GM18508 (cell line): ENCODE data around the gene ITGBL1.

Experiments
- ATAC-seq: cut with Tn5 transposase; IDR thresholded peaks from one replicate; pipeline ENCODE4 v1.9.1; 2021; ENCODE audit warnings: moderate number of reproducible peaks; ENCODE audit not compliant: insufficient read depth, unreplicated experiment

Gene ITGBL1

GRCh38 chr13:101450749-101451130 lies 1.7 kb upstream of the ITGBL1 start:
- no peak for ATAC-seq

DNA sequence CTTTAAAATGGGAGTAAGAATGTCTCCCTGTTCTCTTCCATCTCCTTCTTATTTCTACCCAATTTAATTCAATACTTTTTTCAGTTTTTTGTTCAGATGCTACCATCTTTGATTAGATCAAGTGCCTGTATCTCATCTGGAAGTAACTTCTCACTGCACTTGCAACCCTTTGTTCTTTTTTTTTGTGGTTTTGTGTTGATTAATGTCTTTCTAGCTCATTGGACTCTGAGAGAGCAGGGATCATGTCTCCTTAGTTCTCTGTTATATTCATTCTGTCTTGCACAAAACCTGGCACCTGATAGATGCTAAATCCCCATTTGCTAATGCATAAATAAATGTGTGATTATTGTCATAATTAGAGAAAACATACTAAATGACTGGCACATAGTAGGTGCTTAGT lies 834 bp upstream of the ITGBL1 start:
- no peak for ATAC-seq

DNA sequence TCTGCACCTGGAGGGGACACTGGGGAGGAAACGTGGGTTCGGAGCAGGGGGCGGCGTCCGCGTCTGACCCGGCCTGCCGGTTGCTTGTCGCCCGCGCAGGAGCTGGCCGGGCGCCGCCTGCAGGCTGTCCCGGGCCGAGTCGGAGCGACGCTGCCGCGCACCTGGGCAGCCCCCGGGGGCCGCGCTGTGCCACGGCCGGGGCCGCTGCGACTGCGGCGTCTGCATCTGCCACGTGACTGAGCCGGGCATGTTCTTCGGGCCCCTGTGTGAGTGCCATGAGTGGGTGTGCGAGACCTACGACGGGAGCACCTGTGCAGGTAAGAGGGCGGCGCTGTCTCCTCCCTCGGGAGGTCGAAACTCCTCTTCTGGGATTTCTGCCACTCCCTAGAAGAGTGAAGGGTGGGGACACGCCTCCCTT lies 1.3 kb downstream of the ITGBL1 start:
- ATAC-seq = no peak

DNA sequence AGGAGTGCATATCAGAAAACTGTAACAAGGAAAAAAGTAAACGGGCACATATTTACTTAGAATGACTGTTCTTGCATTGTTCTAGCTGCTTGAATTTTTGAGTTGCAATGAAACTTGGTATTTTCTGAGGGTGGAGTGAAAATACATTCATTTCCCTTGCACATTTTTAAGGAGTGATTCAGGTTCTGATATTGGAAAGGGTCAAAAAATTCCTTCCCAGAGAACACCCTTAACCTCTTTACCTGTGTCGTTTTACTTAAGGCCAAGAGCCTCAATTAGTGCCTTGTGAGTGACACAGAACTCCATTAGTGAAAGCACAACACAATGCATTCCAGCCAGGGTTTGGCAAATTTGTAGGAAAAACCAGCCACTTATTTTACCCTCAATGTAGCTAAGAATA lies 2.3 kb downstream of the ITGBL1 start:
- no peak for ATAC-seq

DNA sequence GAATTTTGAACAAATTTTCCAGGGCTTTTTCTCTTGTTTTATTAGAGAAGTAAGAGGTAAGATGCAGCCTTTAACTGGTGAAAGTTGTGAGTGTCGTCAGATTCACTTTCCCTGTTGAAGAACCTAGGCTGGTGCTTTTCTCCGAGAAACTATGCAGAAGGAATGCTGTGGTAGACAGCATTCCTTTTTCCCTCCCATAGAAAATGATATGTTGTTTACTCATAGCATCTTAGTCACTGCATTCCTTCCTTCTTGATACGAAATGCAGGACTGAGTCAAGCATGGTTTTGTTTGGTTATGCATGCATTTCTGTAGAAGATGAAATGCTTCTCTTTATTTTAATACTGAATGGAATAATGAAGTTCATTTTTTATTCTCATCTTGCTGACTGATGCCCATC lies 3.4 kb downstream of the ITGBL1 start:
- ATAC-seq = no peak

DNA sequence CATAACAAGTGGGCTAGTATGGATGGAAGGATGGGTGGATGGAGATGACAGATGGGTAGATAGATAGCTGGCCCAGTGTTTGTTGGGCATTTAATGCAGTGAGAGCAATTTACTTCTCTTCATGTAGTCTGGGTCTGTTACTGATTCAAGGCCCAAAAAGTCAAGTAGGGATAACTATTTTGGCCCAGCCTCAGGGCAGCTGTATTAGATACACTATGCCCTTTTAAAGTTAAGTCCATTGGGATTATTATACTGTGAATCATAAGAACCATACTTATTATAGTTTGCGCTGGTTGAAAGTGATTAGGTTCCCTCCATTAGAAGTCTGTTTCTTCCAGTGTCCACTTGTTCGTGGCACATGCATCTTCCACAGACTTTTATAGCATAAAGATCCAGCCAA lies 4.7 kb downstream of the ITGBL1 start:
- ATAC-seq = no peak

DNA sequence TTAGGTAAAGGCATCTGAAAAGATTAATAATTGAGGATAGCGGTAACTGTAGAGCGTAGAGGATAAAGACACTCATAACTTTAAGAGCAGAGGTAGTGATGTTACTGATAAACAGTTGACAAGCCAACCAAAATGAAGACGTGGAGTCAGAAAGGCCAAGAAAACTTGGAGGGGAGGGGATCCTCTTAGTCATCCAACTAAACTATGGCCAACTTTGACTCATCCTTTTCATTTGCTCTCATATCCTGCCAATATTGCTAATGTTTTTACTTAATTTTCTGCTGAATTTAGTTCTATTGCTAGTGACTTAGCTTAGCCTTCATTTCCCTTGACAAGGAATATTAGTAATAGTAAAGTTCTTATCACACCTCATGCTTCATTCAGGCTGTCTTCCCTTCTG lies 13.4 kb downstream of the ITGBL1 start:
- no peak for ATAC-seq

DNA sequence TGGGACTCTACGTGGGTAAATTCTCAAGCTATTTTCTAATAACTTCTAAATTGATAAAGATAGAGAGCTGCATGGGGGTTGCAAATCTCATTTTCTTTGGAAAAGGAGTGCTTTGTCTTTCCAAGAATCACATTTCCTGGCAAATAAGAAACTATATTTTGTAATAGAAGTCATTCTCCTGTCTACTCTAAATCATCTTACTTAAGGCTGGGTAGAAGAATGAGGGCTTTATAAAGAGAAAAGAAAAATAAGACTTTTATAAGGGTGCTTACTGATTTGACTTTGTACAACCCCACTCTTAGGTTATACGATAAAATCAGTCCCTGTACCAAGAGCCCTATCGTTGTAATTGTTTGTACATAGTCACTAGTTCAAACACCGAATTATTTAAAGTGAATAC lies 14.9 kb downstream of the ITGBL1 start:
- ATAC-seq = no peak

DNA sequence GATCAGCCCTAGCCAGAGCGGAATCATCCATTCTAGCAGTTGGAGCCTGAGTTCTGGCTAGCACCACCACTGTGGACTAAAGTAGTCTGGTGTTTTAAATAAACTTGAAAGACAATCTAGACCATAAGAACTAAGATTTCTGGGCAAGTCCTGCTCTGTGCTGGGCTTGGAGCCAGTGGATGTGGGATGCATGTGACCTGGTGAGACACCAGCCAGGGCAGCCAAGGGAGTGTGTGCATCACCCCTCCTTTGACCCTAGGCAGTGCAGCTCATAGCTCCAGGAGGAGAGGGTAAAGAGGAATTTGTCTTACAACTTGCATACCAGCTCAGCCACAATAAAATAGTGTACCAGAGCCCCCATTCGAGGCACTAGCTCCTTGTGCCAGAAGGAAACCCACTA lies 21.0 kb downstream of the ITGBL1 start:
- ATAC-seq = no peak

DNA sequence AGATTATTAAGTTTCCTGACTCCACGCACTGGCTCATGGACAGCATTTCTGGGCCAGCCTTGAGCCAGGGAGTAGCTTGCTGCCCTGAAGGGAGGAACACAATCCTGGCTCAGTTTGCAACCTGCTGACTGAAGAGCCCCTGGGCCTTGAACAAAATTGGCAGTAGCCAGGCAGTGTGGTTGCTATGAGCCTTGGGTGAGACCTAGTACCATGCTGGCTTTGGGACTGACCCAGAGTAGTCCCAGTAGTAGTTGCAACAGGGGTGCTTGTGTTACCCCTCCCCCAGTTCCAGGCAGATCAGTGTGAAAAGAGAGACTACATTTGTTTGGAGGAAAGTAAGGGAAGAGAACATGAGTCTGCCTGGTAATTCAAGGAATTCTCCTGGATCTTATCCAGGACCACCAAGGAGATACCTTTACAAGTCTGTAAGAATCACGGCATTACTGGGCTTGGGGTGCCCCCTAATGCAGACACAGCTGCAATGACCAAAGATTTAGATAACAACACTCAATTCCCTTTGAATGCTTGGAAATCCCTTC lies 22.0 kb downstream of the ITGBL1 start:
- ATAC-seq = no peak

- no peak for ATAC-seq
These were observed 23.1 kb downstream of the ITGBL1 start for GRCh38 chr13:101475536-101475935.

- ATAC-seq = no peak
These were observed 28.9 kb downstream of the ITGBL1 start for GRCh38 chr13:101481421-101481820.

DNA sequence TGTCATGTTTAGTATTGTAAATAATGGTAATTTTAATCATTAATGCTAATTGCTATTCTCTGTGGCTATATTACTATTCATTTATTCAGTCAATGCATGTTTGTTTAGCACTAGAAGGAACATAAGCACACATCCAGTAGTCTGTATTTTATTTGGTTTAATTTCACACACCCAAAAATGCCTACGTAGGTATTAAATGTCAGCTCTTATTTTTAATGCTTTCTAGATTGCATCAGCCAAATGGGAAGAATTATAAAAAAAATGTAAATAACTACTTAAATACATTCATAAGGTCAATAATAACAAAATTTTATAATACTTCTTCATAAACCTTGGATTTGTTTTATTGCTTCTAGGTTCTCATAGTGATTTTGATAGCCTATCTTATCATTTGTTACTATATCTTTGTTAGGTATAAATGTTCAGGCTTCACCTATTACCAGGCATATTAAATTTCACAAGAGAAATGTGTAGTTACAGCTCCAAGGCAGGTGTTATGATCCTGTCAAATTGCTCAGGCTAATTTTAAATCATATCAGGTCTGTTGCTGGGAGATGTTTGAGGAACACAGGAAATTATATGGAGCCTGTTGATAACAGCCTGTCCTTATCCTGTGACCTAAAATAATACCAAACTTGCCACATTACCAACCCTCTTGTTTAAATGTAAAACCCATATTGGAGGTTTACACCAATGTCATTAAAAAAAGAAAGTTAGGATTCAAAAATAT lies 34.4 kb downstream of the ITGBL1 start:
- no peak for ATAC-seq

- no peak for ATAC-seq
These were observed 35.0 kb downstream of the ITGBL1 start for GRCh38 chr13:101487438-101487830.

GRCh38 chr13:101488734-101489133 lies 36.3 kb downstream of the ITGBL1 start:
- no peak for ATAC-seq

DNA sequence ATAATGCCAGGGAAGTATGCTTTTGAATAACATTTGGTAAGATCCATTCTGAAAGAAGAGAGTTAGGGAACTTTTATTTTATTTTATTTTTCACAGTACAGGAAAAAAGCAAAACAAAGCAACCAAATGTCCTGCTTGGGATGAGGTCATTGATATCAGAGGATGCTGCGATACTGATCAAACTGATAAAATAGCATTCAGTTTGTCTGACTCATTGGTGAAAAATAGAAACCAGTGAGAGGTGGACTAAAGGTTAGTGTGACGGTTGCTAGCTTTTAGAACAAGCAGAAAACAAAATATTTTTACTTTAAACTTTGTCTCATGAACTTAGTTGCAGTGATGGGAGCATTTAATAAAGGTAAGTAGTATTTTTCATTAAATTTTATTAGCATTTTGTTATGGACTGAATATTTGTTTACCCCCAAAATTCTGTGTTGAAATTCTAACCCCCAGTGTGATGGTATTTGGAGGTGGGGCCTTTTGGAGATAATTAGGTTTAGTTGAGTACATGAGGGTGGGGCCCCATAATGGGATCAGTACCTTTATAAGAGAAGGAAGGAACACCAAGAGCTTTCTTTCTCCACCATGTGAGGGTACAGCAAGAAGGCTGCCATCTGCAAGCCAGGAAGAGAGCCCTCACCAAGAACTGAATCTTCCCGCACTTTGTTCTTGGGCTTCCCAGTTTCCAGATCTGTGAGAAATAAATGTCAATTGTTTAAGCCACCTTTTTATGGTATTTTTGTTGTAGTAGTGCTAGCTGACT lies 37.3 kb downstream of the ITGBL1 start:
- ATAC-seq = no peak

GRCh38 chr13:101490406-101491015 lies 38.0 kb downstream of the ITGBL1 start:
- no peak for ATAC-seq

- ATAC-seq = no peak
These were observed 39.9 kb downstream of the ITGBL1 start for GRCh38 chr13:101492251-101492910.

GRCh38 chr13:101493541-101493940 lies 41.1 kb downstream of the ITGBL1 start:
- no peak for ATAC-seq

- ATAC-seq = no peak
These were observed 46.9 kb downstream of the ITGBL1 start for GRCh38 chr13:101499406-101499805.

- ATAC-seq = no peak
These were observed 50.1 kb downstream of the ITGBL1 start for GRCh38 chr13:101502618-101503017.
